ENCODE results near the gene CACNA1D.
A peak's percentile ranks its signal among the peaks of the same experiment; 100 is the strongest.

Gene CACNA1D

GRCh38 chr3:53659996-53660395 lies 165.6 kb downstream of the CACNA1D start:
- DNase-seq: no peak

- DNase-seq: no peak
These were observed 167.1 kb downstream of the CACNA1D start for GRCh38 chr3:53661480-53661879.

GRCh38 chr3:53664812-53665211 lies 170.4 kb downstream of the CACNA1D start:
- DNase-seq: peak in 1 of 5 experiments; percentile 49

- DNase-seq: no peak
These were observed 171.4 kb downstream of the CACNA1D start for GRCh38 chr3:53665608-53666425.

- peak in 1 of 5 experiments; percentile 28 for DNase-seq
These were observed 174.5 kb downstream of the CACNA1D start for GRCh38 chr3:53668872-53669271.

GRCh38 chr3:53670721-53671120 lies 176.3 kb downstream of the CACNA1D start:
- no peak for DNase-seq

GRCh38 chr3:53671192-53671960 lies 177.0 kb downstream of the CACNA1D start:
- no peak for DNase-seq

GRCh38 chr3:53671961-53672299 lies 177.5 kb downstream of the CACNA1D start:
- no peak for DNase-seq

- DNase-seq: no peak
These were observed 178.6 kb downstream of the CACNA1D start for GRCh38 chr3:53672981-53673380.

GRCh38 chr3:53673722-53674350 lies 179.4 kb downstream of the CACNA1D start:
- no peak for DNase-seq

- no peak for DNase-seq
These were observed 180.2 kb downstream of the CACNA1D start for GRCh38 chr3:53674582-53674981.

- DNase-seq: no peak
These were observed 180.7 kb downstream of the CACNA1D start for GRCh38 chr3:53675022-53675697.

- DNase-seq: no peak
These were observed 181.5 kb downstream of the CACNA1D start for GRCh38 chr3:53675942-53676341.

GRCh38 chr3:53677413-53677812 lies 183.0 kb downstream of the CACNA1D start:
- peak in 1 of 5 experiments; percentile 50 for DNase-seq

GRCh38 chr3:53680028-53680427 lies 185.6 kb downstream of the CACNA1D start:
- DNase-seq: no peak

GRCh38 chr3:53682807-53683206 lies 188.4 kb downstream of the CACNA1D start:
- no peak for DNase-seq

- no peak for DNase-seq
These were observed 193.7 kb downstream of the CACNA1D start for GRCh38 chr3:53688066-53688465.

GRCh38 chr3:53688989-53689388 lies 194.6 kb downstream of the CACNA1D start:
- DNase-seq: no peak

GRCh38 chr3:53689681-53690080 lies 195.3 kb downstream of the CACNA1D start:
- no peak for DNase-seq

- no peak for DNase-seq
These were observed 196.1 kb downstream of the CACNA1D start for GRCh38 chr3:53690521-53690920.

- DNase-seq: no peak
These were observed 196.9 kb downstream of the CACNA1D start for GRCh38 chr3:53691349-53691748.

GRCh38 chr3:53691885-53692284 lies 197.5 kb downstream of the CACNA1D start:
- no peak for DNase-seq

- DNase-seq: peak in 1 of 5 experiments; percentile 49
These were observed 199.0 kb downstream of the CACNA1D start for GRCh38 chr3:53693451-53693850.
